ENCODE measurements around the gene PRSS3.
"Not testable (repeated sequence)": the region's sequence is repeated elsewhere in the genome, so short reads cannot be mapped to it uniquely, and the experiment has no call there.

GRCh38 chr9:33796679-33797078 is 1.3 kb downstream of the PRSS3 start:
- TF ChIP-seq YY1 (IDR thresholded peaks at IDR 0.05; ENCODE audit: insufficient read depth, insufficient read length); SUZ12 (IDR thresholded peaks at IDR 0.05; ENCODE audit: extremely low read depth, insufficient read depth, insufficient read length): not testable (repeated sequence)
